Activated T-helper 1 cell treated with Interleukin-2 at 50 U/mL for 16 hours (primary cell): Measurements from ENCODE around the gene C6orf15.
"Not testable (repeated sequence)": the region's sequence is repeated elsewhere in the genome, so short reads cannot be mapped to it uniquely, and the experiment has no call there.

ENCODE experiments used
- DNase-seq: peaks from one replicate; pipeline ENCODE4 v3.0.0-alpha.2; 2020; ENCODE audit warnings: low read depth

Gene C6orf15

GRCh38 chr6:31067891-31068668, 44.3 kb downstream of the C6orf15 start:
- not testable (repeated sequence) for DNase-seq

DNA sequence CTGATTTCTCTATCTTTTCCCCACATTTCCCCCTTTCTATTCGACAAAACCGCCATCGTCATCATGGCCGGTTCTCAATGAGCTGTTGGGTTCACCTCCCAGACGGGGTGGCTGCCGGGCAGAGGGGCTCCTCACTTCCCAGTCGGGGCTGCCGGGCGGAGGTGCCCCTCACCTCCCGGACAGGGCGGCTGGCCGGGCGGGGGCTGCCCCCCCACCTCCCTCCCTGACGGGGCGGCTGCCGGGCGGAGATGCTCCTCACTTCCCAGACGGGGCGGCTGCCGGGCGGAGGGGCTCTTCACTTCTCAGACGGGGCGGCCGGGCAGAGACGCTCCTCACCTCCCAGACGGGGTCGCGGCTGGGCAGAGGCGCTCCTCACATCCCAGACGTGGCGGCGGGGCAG, 45.3 kb downstream of the C6orf15 start:
- DNase-seq: not testable (repeated sequence)

DNA sequence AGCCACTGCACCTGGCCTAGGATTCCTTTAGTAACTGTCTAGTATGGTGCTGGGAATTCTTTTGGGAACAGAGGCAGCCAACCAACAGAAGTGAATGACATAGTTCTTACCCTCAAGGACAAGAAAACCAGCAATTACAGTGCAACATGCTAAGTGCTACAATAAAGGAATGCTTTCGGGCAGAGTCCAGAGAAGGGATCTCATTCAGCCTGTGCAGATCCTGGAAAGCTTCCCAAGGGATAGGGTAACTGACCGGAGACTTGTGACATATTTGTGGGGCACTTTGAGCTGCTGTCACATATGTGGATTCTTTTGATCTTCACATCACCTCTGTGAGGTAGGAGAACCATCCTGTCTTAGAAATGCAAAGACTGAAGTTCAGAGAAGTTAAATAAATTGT, 46.8 kb downstream of the C6orf15 start:
- DNase-seq: no peak

GRCh38 chr6:31063906-31064435, 48.4 kb downstream of the C6orf15 start:
- no peak for DNase-seq
